HG03108 (cell line): ENCODE measurements around the gene RNF166.
A peak's percentile ranks its signal among the peaks of the same experiment; 100 is the strongest.

ENCODE experiments used
- ATAC-seq: cut with Tn5 transposase; IDR thresholded peaks from one replicate; pipeline ENCODE4 v1.9.1; 2021; ENCODE audit warnings: moderate library complexity; ENCODE audit not compliant: unreplicated experiment

The RNF166 gene, protein sequence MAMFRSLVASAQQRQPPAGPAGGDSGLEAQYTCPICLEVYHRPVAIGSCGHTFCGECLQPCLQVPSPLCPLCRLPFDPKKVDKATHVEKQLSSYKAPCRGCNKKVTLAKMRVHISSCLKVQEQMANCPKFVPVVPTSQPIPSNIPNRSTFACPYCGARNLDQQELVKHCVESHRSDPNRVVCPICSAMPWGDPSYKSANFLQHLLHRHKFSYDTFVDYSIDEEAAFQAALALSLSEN

DNA sequence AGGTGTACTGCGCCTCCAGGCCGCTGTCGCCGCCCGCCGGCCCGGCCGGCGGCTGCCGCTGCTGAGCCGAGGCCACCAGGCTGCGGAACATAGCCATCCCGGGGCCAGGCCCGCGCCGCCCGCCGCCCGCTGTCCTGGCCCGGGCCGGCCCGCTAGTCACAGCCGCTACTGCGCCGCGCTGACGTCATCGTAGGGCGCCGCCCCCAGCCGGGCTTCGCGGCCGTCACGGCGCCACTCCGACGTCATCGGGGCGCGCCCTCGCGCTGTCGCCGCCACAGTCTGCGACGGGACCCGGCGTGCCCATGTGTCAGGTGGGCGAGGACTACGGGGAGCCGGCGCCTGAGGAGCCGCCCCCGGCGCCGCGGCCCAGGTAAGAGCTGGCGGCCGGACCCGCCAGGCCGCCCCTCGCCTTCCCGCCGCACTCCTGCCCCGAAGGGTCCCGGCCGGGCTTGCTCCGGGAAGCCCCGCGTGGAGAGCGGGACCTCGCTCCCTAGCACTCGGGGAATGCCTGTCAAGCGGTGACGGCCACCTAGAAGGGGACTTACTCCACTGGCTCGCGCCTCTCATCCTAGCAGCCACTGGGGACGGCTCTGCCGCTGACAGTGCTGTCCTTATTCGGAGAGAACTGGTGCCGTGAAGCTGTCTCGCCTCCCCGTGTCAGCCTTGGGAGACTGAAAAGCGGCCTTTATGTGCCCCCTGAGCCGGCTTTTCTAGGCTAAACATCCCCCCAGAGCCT is at the start of gene RNF166, which contains the start of gene CTU2:
Gene RNF166, minus strand, starts transcription at position 180 of the 736 bp plus-strand sequence. Its CDS starts 83 bp downstream, at position 97.
Gene CTU2, plus strand, starts transcription at position 275 of the 736 bp plus-strand sequence. Its CDS starts 28 bp downstream, at position 303.
- peak; percentile 46 for ATAC-seq

- no peak for ATAC-seq
These were observed 48.9 kb upstream of the RNF166 start for GRCh38 chr16:88754912-88755744.

DNA sequence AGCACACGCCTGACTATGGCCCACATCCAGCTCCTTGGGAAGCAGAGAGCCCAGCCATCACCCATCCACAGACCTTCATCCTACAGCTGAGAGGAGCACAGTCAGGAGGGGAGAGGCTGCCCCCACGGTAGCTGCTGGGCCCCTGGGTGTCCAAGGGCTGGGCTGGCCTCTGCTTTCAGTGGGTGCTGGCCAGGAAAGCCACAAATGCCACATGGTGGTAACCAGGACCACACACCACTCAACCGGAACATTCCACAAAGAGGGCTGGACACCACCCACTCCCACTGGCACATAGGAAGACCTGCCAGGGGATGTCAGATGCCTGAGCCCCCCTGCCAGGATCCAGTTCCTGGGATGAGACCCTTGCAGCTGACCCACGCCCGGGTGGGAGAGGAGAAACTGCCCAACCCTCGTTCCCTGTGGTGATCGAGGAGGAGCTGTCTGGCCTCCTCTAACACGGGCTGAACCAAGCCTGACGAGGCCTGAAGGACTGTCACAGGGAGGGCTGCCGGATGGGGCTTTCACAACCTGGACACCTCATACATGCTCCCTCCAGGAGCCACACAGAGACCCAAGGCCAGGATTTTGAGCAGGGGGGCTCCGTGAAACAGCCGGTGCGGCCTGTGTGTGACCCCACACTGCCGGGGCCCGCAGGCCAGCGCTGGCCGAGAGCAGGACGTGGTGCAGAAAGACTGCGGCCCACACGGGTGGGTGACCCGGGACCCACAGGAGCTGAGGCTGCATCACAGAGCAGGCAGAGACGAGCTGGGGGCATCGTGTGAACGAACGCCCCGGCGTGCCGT is 48.1 kb upstream of the RNF166 start:
- no peak for ATAC-seq

DNA sequence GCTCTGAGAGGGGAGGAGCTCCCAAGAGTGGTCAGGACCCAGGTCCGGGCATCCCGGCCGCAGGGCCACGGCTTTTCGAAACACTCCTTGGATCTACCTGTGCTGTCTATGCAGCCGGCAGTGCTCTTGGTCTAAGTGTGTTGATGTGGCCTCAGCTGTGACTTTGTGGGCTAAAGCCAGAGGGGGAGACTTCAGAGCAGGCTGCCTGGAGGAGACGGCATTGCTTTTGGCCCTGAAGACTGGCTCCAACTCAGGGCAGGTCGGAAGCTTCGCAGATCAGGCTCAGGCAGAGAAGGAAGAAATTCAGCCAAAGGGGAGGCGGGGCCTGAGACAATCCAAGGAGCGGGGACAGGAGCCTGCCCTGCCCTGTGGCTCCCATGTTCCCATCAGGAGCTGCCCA is 47.4 kb upstream of the RNF166 start:
- no peak for ATAC-seq

DNA sequence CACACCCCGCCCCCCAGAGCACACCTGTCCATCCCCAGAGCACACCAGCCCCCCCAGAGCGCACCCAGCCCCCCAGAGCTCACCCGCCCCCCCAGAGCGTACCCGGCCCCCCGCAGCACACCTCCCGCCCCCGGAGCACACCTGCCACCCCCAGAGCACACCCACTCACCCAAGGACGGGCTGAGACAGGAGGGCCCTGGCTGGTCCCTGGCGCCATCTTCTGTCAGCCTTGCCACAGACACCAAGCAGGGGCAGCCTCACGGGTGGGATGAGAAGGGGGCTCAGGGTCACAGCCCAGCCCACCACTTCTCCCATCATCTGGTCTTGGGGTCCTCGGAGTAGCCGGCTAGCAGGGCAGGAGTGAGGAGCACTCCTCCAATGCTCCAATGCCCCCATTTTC is 47.0 kb upstream of the RNF166 start:
- ATAC-seq, result no peak

- ATAC-seq, result no peak
These were observed 46.3 kb upstream of the RNF166 start for GRCh38 chr16:88752386-88753002.

- ATAC-seq, result no peak
These were observed 44.6 kb upstream of the RNF166 start for GRCh38 chr16:88750854-88751253.

- ATAC-seq, result no peak
These were observed 43.1 kb upstream of the RNF166 start for GRCh38 chr16:88749358-88749757.

- no peak for ATAC-seq
These were observed 42.2 kb upstream of the RNF166 start for GRCh38 chr16:88748364-88748763.

GRCh38 chr16:88747588-88748301 is 41.5 kb upstream of the RNF166 start:
- ATAC-seq, result no peak

DNA sequence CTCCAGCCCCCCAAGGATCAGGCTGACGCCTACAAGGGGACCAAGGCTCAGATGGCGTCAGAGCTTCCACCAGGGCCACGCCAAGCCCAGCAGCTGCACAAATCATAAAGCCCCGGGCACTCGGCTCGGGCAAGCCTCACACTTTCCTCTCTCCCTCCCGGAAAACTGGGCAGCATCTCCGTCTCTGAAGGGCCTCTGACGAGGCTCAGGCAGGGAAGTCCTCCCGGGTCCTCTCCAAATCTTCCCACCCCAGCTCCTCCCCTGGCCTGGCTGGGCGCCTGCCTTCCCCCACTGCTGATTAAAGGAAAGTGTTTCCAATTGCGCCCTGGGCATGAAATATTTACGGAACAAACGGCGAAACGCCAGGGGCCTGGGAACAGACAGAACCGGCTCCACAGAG is 40.3 kb upstream of the RNF166 start:
- ATAC-seq, result no peak

- ATAC-seq, result no peak
These were observed 38.6 kb upstream of the RNF166 start for GRCh38 chr16:88744577-88745521.

GRCh38 chr16:88743693-88744576 is 37.7 kb upstream of the RNF166 start:
- ATAC-seq, result no peak

DNA sequence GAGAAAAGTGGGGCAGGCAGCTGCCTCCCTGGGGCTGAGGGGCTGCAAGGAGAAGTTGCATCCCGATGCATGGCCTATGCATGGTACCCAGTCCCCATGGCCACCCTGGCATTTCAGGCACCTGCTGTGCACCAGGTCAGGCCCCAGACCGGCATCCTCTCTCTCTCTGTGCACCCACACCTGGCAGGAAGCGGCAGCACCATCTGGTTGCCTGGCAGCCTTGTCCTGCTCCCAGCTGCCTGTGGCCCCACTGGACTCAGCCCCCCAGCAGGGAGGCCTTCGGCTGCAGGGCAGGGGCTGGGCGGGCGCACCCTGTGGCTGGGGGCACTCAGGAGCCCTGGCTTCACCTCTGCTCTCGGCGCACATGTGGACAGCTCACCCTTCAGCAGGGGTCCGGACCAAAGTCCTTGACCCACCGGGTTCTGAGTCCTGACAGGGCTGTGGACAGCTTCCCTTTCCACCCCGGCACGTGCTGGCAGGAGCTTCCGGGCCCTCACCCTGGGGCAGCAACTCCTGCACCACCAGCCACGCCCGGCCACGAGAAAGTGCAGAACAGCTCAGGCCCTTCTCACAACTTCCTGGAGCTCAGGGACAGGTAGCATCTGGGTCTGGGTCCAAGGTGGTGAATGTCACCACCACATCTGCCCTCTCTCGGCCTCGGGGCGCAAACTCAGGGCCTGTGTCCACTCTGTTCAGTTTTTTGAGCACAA is 36.8 kb upstream of the RNF166 start:
- no peak for ATAC-seq

DNA sequence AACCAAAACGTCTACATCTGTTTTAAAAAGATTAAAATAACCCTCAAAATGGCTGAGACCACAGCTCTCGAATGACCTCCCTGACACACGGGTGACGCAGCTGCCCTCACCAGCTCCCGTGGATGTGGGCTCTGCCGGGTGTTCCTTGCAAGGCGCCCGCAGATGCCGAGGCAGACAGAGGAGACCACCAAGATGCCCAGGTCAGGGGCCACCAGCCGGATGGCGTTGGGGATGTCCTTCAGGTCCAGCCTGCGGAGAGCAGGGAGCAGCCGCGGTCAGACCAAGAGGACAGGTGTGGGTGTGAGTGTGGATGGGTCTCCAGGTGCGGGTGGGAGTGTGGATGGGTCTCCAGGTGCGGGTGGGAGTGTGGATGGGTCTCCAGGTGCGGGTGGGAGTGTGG is 35.2 kb upstream of the RNF166 start:
- ATAC-seq, result no peak

GRCh38 chr16:88740727-88741055 is 34.5 kb upstream of the RNF166 start:
- no peak for ATAC-seq
